NCI-H82 treated with DMSO at 0.1 percent for 48 hours (cell line): ENCODE results near the gene EN2.

Source experiments
- DNase-seq: peaks from one replicate; lab custom pipeline; 2025; ENCODE audit not compliant: unreplicated experiment; lab: John Stamatoyannopoulos, UW

The EN2 gene

GRCh38 chr7:155450558-155450969, 7.4 kb upstream of the EN2 start:
- DNase-seq: no peak

- DNase-seq: no peak
These were observed 6.7 kb upstream of the EN2 start for GRCh38 chr7:155450970-155451801.

GRCh38 chr7:155451840-155452239, 6.1 kb upstream of the EN2 start:
- DNase-seq: no peak

GRCh38 chr7:155452505-155453295, 5.2 kb upstream of the EN2 start:
- DNase-seq: no peak

GRCh38 chr7:155453296-155454182, 4.4 kb upstream of the EN2 start:
- DNase-seq: no peak

GRCh38 chr7:155454183-155455112, 3.5 kb upstream of the EN2 start:
- no peak for DNase-seq

GRCh38 chr7:155455132-155455693, 2.7 kb upstream of the EN2 start:
- no peak for DNase-seq

- DNase-seq: no peak
These were observed 1.9 kb upstream of the EN2 start for GRCh38 chr7:155455776-155456737.

GRCh38 chr7:155456738-155457543, 988 bp upstream of the EN2 start:
- DNase-seq: no peak

GRCh38 chr7:155457544-155458110, 302 bp upstream of the EN2 start:
- DNase-seq: no peak

GRCh38 chr7:155458878-155459699, 1.2 kb downstream of the EN2 start:
- no peak for DNase-seq

GRCh38 chr7:155459700-155460461, 2.0 kb downstream of the EN2 start:
- DNase-seq: no peak

- no peak for DNase-seq
These were observed 3.1 kb downstream of the EN2 start for GRCh38 chr7:155460926-155461613.

- no peak for DNase-seq
These were observed 3.7 kb downstream of the EN2 start for GRCh38 chr7:155461631-155462030.

GRCh38 chr7:155462163-155462735, 4.3 kb downstream of the EN2 start:
- no peak for DNase-seq
